Erythroblast (primary cell): ENCODE data around the gene SLC25A13.

ENCODE experiments used
- GATA1 ChIP-seq: IDR thresholded peaks from 2 replicates; pipeline ENCODE4 v1.6.1; 2011; ENCODE audit warnings: low read depth, mild to moderate bottlenecking, control low read depth, low read length, moderate library complexity
- POLR2A ChIP-seq: IDR thresholded peaks from 2 replicates; pipeline ENCODE4 v1.6.1; 2011; ENCODE audit warnings: mild to moderate bottlenecking, low read length

- TF ChIP-seq POLR2A (no peak), GATA1 (no peak)
Measured at GRCh38 chr7:96276019-96276418, 45.9 kb downstream of the SLC25A13 start.
